ENCODE results near the gene PDE1A.

PDE1A gene

GRCh38 chr2:182368996-182369395, 57.8 kb downstream of the PDE1A start:
- TF ChIP-seq EZH2phosphoT487 (IDR thresholded peaks at IDR 0.05; ENCODE audit: borderline replicate concordance) = no peak
- TF ChIP-seq, protein P1, sequence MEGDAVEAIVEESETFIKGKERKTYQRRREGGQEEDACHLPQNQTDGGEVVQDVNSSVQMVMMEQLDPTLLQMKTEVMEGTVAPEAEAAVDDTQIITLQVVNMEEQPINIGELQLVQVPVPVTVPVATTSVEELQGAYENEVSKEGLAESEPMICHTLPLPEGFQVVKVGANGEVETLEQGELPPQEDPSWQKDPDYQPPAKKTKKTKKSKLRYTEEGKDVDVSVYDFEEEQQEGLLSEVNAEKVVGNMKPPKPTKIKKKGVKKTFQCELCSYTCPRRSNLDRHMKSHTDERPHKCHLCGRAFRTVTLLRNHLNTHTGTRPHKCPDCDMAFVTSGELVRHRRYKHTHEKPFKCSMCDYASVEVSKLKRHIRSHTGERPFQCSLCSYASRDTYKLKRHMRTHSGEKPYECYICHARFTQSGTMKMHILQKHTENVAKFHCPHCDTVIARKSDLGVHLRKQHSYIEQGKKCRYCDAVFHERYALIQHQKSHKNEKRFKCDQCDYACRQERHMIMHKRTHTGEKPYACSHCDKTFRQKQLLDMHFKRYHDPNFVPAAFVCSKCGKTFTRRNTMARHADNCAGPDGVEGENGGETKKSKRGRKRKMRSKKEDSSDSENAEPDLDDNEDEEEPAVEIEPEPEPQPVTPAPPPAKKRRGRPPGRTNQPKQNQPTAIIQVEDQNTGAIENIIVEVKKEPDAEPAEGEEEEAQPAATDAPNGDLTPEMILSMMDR (conservative IDR thresholded peaks at IDR 0.05; ENCODE audit: low read length) = no peak
- Histone ChIP-seq H3K79me2 (ENCODE audit: insufficient read depth, low read length) (no peaks in the 10 kb centered on the region), H4K20me1 (ENCODE audit: insufficient read depth, low read length, poor library complexity, severe bottlenecking) (no peaks in the 10 kb centered on the region), H3K4me1 (ENCODE audit: insufficient read depth, low read length, poor library complexity, severe bottlenecking) (no peaks in the 10 kb centered on the region), H3K4me2 (ENCODE audit: low read depth, low read length, poor library complexity, severe bottlenecking) (no peak overlapping the region), H3K36me3 (ENCODE audit: insufficient read depth, low read length) (no peaks in the 10 kb centered on the region), H3K27me3 (ENCODE audit: insufficient read depth, low read length, poor library complexity, severe bottlenecking) (no peaks in the 10 kb centered on the region), H2AFZ (ENCODE audit: low read length) (no peak overlapping the region), H3K9me2 (replicated peaks; ENCODE audit: low read depth, low read length) (no peaks in the 10 kb centered on the region), H3K9ac (ENCODE audit: low read depth, low read length, poor library complexity, severe bottlenecking) (no peak overlapping the region), H3F3A (ENCODE audit: low read depth) (no peaks in the 10 kb centered on the region), H3K4me3 (ENCODE audit: low read length, poor library complexity, severe bottlenecking) (no peak overlapping the region), H3K9me3 (ENCODE audit: insufficient read depth, low read depth, low read length) (no peaks in the 10 kb centered on the region)

GRCh38 chr2:182368446-182368845, 58.4 kb downstream of the PDE1A start:
- TF ChIP-seq, protein P1 (conservative IDR thresholded peaks at IDR 0.05; ENCODE audit: low read length) = no peak
- TF ChIP-seq EZH2phosphoT487 (IDR thresholded peaks at IDR 0.05; ENCODE audit: borderline replicate concordance) = no peak
- Histone ChIP-seq H3K27me3 (ENCODE audit: insufficient read depth, low read length, poor library complexity, severe bottlenecking) (no peaks in the 10 kb centered on the region), H3K79me2 (ENCODE audit: insufficient read depth, low read length) (no peaks in the 10 kb centered on the region), H3K9me3 (ENCODE audit: insufficient read depth, low read depth, low read length) (no peaks in the 10 kb centered on the region), H2AFZ (ENCODE audit: low read length) (no peak overlapping the region), H3K36me3 (ENCODE audit: insufficient read depth, low read length) (no peaks in the 10 kb centered on the region), H3K4me1 (ENCODE audit: insufficient read depth, low read length, poor library complexity, severe bottlenecking) (no peaks in the 10 kb centered on the region), H3K4me2 (ENCODE audit: low read depth, low read length, poor library complexity, severe bottlenecking) (no peak overlapping the region), H3K9ac (ENCODE audit: low read depth, low read length, poor library complexity, severe bottlenecking) (no peak overlapping the region), H3K9me2 (replicated peaks; ENCODE audit: low read depth, low read length) (no peaks in the 10 kb centered on the region), H3K4me3 (ENCODE audit: low read length, poor library complexity, severe bottlenecking) (no peak overlapping the region), H4K20me1 (ENCODE audit: insufficient read depth, low read length, poor library complexity, severe bottlenecking) (no peaks in the 10 kb centered on the region), H3F3A (ENCODE audit: low read depth) (no peaks in the 10 kb centered on the region)

GRCh38 chr2:182367401-182367800, 59.4 kb downstream of the PDE1A start:
- H3K4me3 ChIP-seq (ENCODE audit: low read length, poor library complexity, severe bottlenecking) = no peak overlapping the region
- H2AFZ ChIP-seq (ENCODE audit: low read length) = no peak overlapping the region
- H3K79me2 ChIP-seq (ENCODE audit: insufficient read depth, low read length) = no peaks in the 10 kb centered on the region
- H4K20me1 ChIP-seq (ENCODE audit: insufficient read depth, low read length, poor library complexity, severe bottlenecking) = no peaks in the 10 kb centered on the region
- no peak overlapping the region for H3K4me2 ChIP-seq (ENCODE audit: low read depth, low read length, poor library complexity, severe bottlenecking)
- no peaks in the 10 kb centered on the region for H3F3A ChIP-seq (ENCODE audit: low read depth)
- H3K9me3 ChIP-seq (ENCODE audit: insufficient read depth, low read depth, low read length) = no peaks in the 10 kb centered on the region
- no peak for TF ChIP-seq EZH2phosphoT487 (IDR thresholded peaks at IDR 0.05; ENCODE audit: borderline replicate concordance)
- TF ChIP-seq, protein P1 (conservative IDR thresholded peaks at IDR 0.05; ENCODE audit: low read length) = no peak
- no peaks in the 10 kb centered on the region for H3K27me3 ChIP-seq (ENCODE audit: insufficient read depth, low read length, poor library complexity, severe bottlenecking)
- H3K36me3 ChIP-seq (ENCODE audit: insufficient read depth, low read length) = no peaks in the 10 kb centered on the region
- H3K9me2 ChIP-seq (replicated peaks; ENCODE audit: low read depth, low read length) = no peaks in the 10 kb centered on the region
- H3K9ac ChIP-seq (ENCODE audit: low read depth, low read length, poor library complexity, severe bottlenecking) = no peak overlapping the region
- H3K4me1 ChIP-seq (ENCODE audit: insufficient read depth, low read length, poor library complexity, severe bottlenecking) = no peaks in the 10 kb centered on the region

Measured in Loucy (cell line).